Parathyroid adenoma (tissue), 2 donors: ENCODE results near the gene TSPEAR.

ENCODE experiments used
- H2AFZ ChIP-seq: fragments of 300-600 bp; sonication (generic); one replicate; pipeline ENCODE4 v1.7.0; 2017; ENCODE audit warnings: antibody characterized with exemption, mild to moderate bottlenecking
- H3K27ac ChIP-seq: fragments of 300-600 bp; sonication (generic); one replicate; pipeline ENCODE4 v1.7.0; 2017
- H3K27me3 ChIP-seq: fragments of 300-600 bp; sonication (generic); one replicate; pipeline ENCODE4 v1.7.0; 2017; ENCODE audit warnings: low read length; ENCODE audit not compliant: control insufficient read depth, insufficient read depth
- H3K36me3 ChIP-seq: fragments of 300-600 bp; sonication (generic); one replicate; pipeline ENCODE4 v1.7.0; 2017; ENCODE audit warnings: low read length; ENCODE audit not compliant: control insufficient read depth, insufficient read depth
- H3K4me1 ChIP-seq: fragments of 300-600 bp; sonication (generic); one replicate; pipeline ENCODE4 v1.7.0; 2017; ENCODE audit warnings: control low read depth
- H3K4me2 ChIP-seq: fragments of 300-600 bp; sonication (generic); one replicate; pipeline ENCODE4 v1.7.0; 2017; ENCODE audit warnings: low read length
- H3K4me3 ChIP-seq: fragments of 300-600 bp; sonication (generic); one replicate; pipeline ENCODE4 v1.7.0; 2017; ENCODE audit warnings: low read depth, low read length
- H3K79me2 ChIP-seq: fragments of 300-600 bp; sonication (generic); one replicate; pipeline ENCODE4 v1.7.0; 2017; ENCODE audit warnings: control low read depth
- H3K9ac ChIP-seq: fragments of 300-600 bp; sonication (generic); one replicate; pipeline ENCODE4 v1.7.0; 2017; ENCODE audit warnings: mild to moderate bottlenecking
- H3K9me3 ChIP-seq: fragments of 300-600 bp; sonication (generic); one replicate; pipeline ENCODE4 v1.7.0; 2017; ENCODE audit warnings: low read length; ENCODE audit not compliant: control insufficient read depth
- TF ChIP-seq, protein P1 (sequence below): fragments of 300-600 bp; sonication (generic); IDR thresholded peaks from one replicate; pipeline ENCODE4 v1.7.0; 2017; ENCODE audit warnings: antibody characterized with exemption, mild to moderate bottlenecking
- donor health status: primary hyperparathyroidism.

The TSPEAR gene

DNA sequence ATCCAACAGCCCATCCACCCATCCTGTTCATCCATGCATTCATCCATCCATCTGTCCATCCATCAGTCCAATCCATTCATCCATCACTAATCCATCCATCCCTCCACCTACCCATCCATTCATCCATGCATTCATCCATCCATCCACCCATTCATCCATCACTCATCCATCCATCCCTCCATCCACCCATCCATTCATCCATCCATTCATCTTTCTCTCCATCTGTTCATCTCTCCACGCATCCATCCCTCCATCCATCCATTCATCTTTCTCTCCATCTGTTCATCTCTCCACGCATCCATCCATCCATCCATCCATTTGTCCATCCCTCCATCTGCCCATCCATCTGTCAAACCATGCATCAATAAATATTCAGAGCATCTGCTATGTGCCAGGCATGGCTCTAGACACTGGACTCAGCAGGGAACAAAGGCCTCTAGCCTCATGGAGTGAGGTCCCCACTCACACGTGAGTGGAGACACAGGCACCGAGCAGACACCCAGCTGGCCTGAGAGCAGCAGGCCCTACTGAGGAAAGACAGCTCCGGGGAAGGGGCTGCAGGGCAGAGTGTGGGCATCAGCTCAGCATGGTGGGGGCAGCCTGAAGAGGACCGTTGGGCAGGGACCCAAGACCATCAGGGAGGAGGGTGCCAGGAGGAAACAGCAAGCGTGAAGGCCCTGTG lies 181.0 kb downstream of the TSPEAR start:
- no peaks in the 10 kb centered on the region for H3K79me2 ChIP-seq
- H3K27ac ChIP-seq, result no peak overlapping the region
- TF ChIP-seq, protein P1, sequence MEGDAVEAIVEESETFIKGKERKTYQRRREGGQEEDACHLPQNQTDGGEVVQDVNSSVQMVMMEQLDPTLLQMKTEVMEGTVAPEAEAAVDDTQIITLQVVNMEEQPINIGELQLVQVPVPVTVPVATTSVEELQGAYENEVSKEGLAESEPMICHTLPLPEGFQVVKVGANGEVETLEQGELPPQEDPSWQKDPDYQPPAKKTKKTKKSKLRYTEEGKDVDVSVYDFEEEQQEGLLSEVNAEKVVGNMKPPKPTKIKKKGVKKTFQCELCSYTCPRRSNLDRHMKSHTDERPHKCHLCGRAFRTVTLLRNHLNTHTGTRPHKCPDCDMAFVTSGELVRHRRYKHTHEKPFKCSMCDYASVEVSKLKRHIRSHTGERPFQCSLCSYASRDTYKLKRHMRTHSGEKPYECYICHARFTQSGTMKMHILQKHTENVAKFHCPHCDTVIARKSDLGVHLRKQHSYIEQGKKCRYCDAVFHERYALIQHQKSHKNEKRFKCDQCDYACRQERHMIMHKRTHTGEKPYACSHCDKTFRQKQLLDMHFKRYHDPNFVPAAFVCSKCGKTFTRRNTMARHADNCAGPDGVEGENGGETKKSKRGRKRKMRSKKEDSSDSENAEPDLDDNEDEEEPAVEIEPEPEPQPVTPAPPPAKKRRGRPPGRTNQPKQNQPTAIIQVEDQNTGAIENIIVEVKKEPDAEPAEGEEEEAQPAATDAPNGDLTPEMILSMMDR, result no peak
- no peaks in the 10 kb centered on the region for H3K4me1 ChIP-seq
- H3K9me3 ChIP-seq, result no peaks in the 10 kb centered on the region
- H3K9ac ChIP-seq, result no peak overlapping the region
- H3K36me3 ChIP-seq, result no peaks in the 10 kb centered on the region
- H3K4me3 ChIP-seq, result no peak overlapping the region
- H3K27me3 ChIP-seq, result no peaks in the 10 kb centered on the region
- H2AFZ ChIP-seq, result no peak overlapping the region
- no peak overlapping the region for H3K4me2 ChIP-seq

DNA sequence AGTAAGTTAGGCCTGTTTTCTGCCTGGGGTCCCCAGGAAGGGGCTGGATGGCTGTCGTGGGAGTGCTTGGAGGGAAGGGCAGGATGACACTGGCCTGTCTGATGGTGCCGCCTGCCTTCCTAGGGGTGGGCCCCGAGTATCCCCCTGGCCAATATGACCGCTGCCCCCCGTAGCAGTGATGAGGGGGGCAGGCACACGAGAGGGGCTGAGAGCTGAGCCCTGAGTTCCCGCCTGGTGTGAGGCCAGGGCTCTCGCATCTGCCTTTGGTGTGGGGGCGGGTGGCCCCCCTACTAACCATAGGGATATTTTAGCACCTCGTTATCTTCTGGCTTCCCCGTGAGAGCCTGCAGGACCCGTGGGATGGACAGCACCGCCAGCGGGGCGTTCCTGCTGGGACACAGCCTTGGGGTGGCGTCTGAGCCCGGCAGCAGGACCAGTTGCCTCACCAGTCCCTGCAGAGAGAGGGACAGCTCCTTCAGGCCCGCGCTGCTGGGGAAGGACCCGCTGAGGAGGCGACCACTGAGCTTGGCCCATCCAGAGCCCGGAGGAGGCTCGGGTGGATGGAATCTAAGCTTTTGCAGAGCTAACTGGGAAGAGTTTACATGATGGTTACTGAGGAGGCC lies 181.8 kb downstream of the TSPEAR start:
- H3K36me3 ChIP-seq, result no peaks in the 10 kb centered on the region
- H3K4me2 ChIP-seq, result no peak overlapping the region
- no peak overlapping the region for H3K4me3 ChIP-seq
- no peak overlapping the region for H3K9ac ChIP-seq
- H3K27ac ChIP-seq, result no peak overlapping the region
- H3K4me1 ChIP-seq, result no peaks in the 10 kb centered on the region
- H2AFZ ChIP-seq, result no peak overlapping the region
- H3K27me3 ChIP-seq, result no peaks in the 10 kb centered on the region
- no peaks in the 10 kb centered on the region for H3K9me3 ChIP-seq
- H3K79me2 ChIP-seq, result no peaks in the 10 kb centered on the region
- TF ChIP-seq, protein P1, result no peak

DNA sequence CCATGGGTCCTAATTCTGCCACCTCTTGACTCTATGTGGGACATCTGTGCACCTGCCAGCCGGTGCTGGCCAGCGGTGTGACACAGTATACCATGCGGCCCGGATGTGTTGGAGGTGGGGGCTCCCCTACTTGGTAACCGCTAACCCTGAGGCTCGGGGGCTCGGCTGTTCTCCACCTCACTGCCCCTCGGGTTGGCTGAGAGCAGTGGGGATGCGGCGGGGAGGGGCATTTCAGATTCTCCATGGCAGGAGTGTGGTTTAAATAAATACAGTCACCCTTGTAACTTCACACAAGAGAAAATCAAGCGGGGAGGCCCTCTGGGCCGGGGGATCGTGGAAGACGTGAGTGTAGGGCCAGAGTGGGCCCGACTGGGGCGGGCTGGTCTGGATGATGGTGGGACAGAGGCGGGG lies 182.4 kb downstream of the TSPEAR start:
- H3K4me2 ChIP-seq, result no peak overlapping the region
- H2AFZ ChIP-seq, result no peak overlapping the region
- H3K4me3 ChIP-seq, result no peak overlapping the region

DNA sequence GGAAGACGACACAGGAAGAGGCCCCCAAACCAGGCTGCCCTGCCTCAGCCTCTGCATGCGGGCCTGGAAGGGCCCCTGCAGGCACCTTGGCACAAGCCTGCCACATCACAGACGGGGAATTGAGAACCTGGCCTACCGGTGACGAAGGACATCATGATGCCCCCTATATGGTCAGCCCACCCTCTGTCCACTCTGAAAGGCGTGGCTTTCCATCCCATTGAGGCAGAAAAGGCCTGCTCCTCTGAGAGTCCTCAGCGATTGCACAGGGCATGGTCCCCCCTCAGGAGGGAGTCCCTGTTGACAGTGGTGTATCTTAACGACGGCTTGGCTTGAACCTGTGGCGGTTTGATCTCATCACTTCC lies 182.8 kb downstream of the TSPEAR start:
- H3K4me3 ChIP-seq, result no peak overlapping the region
- TF ChIP-seq, protein P1, result no peak
- no peaks in the 10 kb centered on the region for H3K27me3 ChIP-seq
- no peak overlapping the region for H3K9ac ChIP-seq
- no peak overlapping the region for H2AFZ ChIP-seq
- no peaks in the 10 kb centered on the region for H3K36me3 ChIP-seq
- H3K79me2 ChIP-seq, result no peaks in the 10 kb centered on the region
- no peaks in the 10 kb centered on the region for H3K9me3 ChIP-seq
- H3K4me2 ChIP-seq, result no peak overlapping the region
- no peaks in the 10 kb centered on the region for H3K4me1 ChIP-seq
- H3K27ac ChIP-seq, result no peak overlapping the region

More for the DNA sequence above, 182.4 kb downstream of the TSPEAR start:
- no peaks in the 10 kb centered on the region for H3K27me3 ChIP-seq
- H3K9ac ChIP-seq, result no peak overlapping the region
- H3K27ac ChIP-seq, result no peak overlapping the region
- H3K79me2 ChIP-seq, result no peaks in the 10 kb centered on the region
- TF ChIP-seq, protein P1, result no peak
- H3K9me3 ChIP-seq, result no peaks in the 10 kb centered on the region
- no peaks in the 10 kb centered on the region for H3K4me1 ChIP-seq
- no peaks in the 10 kb centered on the region for H3K36me3 ChIP-seq
